Tibial nerve (tissue), 3 donors: ENCODE data around the gene CAND1.

Experiments used
- CTCF ChIP-seq, 5 experiments: fragments of 200-600 bp in 3 of 5; fragments of 450-650 bp in 2 of 5; sonication (generic) in 3 of 5; IDR thresholded peaks; one replicate each; pipeline ENCODE4 v1.5.1; 2016 to 2019; ENCODE audit warnings: antibody characterized with exemption in 5 of 5, mild to moderate bottlenecking in 3 of 5, moderate library complexity in 2 of 5
- POLR2A ChIP-seq, 2 donors: fragments of 450-650 bp; IDR thresholded peaks; one replicate each; pipeline ENCODE4 v1.6.1; 2017; ENCODE audit warnings: antibody characterized with exemption in 2 of 2, mild to moderate bottlenecking in 2 of 2, moderate library complexity in 2 of 2

DNA sequence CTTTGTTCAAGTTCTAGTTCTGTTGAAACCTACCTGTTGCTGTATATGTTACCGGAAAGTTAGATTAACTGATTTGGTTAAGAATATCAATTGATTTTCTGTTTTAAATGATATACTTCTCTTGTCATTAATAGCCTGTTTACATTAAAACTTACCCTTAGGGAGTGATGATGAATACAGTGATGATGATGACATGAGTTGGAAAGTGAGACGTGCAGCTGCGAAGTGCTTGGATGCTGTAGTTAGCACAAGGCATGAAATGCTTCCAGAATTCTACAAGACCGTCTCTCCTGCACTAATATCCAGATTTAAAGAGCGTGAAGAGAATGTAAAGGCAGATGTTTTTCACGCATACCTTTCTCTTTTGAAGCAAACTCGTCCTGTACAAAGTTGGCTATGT, 33.0 kb downstream of the CAND1 start:
- TF ChIP-seq CTCF (IDR thresholded peaks at IDR 0.05) (no peak), POLR2A (IDR thresholded peaks at IDR 0.05) (no peak)
